ENCODE data around the gene WBP2. TPM values are rescaled to one million over a fixed set of nuclear protein-coding genes. Genes with fewer than 3 reads are reported as not detected.
A peak's percentile ranks its signal among the peaks of the same experiment; 100 is the strongest.

The WBP2 gene
- total and polyA plus RNA-seq, 9 of the 15 experiments (the other 6 are each of a cell fraction or from before 2014, with no cell fraction given) = 2.2 to 74.3 (median 20.0) TPM

DNA sequence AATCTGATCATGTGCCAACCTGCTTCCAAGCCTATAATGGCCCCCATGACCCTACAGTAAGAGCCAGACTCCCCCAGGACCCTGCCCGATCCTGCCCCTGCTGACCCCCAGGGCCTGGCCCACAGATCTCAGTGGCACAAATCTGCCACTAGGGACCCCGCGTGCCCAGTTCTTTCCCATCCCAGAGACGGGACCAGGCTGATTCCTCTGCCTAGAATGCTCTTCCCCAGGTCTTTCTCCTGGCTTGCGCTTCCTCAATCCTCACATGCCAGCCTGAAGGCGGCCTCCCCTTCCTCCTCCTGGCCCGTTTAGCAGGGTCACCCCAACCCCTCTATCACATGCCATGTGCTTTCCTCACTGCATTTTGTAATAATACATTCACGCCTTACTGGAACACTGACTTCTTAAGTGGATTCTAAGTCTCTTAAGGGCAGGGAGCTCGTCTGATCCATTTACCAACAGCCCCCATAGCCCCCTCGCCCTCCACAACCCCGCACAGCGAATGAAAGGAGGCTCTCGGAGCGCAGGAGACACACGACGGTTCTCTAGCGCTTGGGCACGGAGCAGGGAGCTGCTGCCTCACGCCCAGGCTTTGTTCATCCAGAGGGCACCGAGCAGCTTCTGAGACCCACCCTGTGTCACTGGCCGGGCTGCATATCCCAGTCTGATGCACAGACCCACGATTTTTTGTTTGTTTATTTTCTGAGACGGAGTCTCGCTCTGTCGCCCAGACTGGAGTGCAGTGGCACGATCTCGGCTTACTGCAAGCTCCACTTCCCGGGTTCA is 40.4 kb upstream of the WBP2 start (continued):
- TF ChIP-seq, protein P1, sequence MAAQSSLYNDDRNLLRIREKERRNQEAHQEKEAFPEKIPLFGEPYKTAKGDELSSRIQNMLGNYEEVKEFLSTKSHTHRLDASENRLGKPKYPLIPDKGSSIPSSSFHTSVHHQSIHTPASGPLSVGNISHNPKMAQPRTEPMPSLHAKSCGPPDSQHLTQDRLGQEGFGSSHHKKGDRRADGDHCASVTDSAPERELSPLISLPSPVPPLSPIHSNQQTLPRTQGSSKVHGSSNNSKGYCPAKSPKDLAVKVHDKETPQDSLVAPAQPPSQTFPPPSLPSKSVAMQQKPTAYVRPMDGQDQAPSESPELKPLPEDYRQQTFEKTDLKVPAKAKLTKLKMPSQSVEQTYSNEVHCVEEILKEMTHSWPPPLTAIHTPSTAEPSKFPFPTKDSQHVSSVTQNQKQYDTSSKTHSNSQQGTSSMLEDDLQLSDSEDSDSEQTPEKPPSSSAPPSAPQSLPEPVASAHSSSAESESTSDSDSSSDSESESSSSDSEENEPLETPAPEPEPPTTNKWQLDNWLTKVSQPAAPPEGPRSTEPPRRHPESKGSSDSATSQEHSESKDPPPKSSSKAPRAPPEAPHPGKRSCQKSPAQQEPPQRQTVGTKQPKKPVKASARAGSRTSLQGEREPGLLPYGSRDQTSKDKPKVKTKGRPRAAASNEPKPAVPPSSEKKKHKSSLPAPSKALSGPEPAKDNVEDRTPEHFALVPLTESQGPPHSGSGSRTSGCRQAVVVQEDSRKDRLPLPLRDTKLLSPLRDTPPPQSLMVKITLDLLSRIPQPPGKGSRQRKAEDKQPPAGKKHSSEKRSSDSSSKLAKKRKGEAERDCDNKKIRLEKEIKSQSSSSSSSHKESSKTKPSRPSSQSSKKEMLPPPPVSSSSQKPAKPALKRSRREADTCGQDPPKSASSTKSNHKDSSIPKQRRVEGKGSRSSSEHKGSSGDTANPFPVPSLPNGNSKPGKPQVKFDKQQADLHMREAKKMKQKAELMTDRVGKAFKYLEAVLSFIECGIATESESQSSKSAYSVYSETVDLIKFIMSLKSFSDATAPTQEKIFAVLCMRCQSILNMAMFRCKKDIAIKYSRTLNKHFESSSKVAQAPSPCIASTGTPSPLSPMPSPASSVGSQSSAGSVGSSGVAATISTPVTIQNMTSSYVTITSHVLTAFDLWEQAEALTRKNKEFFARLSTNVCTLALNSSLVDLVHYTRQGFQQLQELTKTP (IDR thresholded peaks at IDR 0.05; ENCODE audit: low read depth in 1 of 2, partially characterized antibody in 2 of 2) = no peak
- TF ChIP-seq, protein P2, sequence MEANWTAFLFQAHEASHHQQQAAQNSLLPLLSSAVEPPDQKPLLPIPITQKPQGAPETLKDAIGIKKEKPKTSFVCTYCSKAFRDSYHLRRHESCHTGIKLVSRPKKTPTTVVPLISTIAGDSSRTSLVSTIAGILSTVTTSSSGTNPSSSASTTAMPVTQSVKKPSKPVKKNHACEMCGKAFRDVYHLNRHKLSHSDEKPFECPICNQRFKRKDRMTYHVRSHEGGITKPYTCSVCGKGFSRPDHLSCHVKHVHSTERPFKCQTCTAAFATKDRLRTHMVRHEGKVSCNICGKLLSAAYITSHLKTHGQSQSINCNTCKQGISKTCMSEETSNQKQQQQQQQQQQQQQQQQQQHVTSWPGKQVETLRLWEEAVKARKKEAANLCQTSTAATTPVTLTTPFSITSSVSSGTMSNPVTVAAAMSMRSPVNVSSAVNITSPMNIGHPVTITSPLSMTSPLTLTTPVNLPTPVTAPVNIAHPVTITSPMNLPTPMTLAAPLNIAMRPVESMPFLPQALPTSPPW (CRISPR knock-in tag; IDR thresholded peaks at IDR 0.05) = no peak
- TF ChIP-seq TEAD4 (IDR thresholded peaks at IDR 0.05; ENCODE audit: low read length) (no peak), TEAD4 (CRISPR knock-in tag; IDR thresholded peaks at IDR 0.05; ENCODE audit: borderline replicate concordance) (no peak), ZBTB7A (IDR thresholded peaks at IDR 0.05; ENCODE audit: borderline replicate concordance, control insufficient read depth, low read depth, low read length) (peak; percentile 36; the same call in 1 of the 2 replicates), SNIP1 (IDR thresholded peaks at IDR 0.05; ENCODE audit: low read depth) (no peak), ELF2 (CRISPR knock-in tag; IDR thresholded peaks at IDR 0.05) (no peak; the same call in 1 of the 2 replicates)
- TF ChIP-seq, protein P3, sequence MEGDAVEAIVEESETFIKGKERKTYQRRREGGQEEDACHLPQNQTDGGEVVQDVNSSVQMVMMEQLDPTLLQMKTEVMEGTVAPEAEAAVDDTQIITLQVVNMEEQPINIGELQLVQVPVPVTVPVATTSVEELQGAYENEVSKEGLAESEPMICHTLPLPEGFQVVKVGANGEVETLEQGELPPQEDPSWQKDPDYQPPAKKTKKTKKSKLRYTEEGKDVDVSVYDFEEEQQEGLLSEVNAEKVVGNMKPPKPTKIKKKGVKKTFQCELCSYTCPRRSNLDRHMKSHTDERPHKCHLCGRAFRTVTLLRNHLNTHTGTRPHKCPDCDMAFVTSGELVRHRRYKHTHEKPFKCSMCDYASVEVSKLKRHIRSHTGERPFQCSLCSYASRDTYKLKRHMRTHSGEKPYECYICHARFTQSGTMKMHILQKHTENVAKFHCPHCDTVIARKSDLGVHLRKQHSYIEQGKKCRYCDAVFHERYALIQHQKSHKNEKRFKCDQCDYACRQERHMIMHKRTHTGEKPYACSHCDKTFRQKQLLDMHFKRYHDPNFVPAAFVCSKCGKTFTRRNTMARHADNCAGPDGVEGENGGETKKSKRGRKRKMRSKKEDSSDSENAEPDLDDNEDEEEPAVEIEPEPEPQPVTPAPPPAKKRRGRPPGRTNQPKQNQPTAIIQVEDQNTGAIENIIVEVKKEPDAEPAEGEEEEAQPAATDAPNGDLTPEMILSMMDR (IDR thresholded peaks at IDR 0.05 in 2 of 3, conservative IDR thresholded peaks at IDR 0.05 in 1 of 3; ENCODE audit: insufficient read depth in 2 of 3, low read depth in 1 of 3, low read length in 3 of 3) = peak in 2 of 3 experiments; percentile 26 to 50; a peak in 5 of 6 replicates
- TF ChIP-seq, protein P4, sequence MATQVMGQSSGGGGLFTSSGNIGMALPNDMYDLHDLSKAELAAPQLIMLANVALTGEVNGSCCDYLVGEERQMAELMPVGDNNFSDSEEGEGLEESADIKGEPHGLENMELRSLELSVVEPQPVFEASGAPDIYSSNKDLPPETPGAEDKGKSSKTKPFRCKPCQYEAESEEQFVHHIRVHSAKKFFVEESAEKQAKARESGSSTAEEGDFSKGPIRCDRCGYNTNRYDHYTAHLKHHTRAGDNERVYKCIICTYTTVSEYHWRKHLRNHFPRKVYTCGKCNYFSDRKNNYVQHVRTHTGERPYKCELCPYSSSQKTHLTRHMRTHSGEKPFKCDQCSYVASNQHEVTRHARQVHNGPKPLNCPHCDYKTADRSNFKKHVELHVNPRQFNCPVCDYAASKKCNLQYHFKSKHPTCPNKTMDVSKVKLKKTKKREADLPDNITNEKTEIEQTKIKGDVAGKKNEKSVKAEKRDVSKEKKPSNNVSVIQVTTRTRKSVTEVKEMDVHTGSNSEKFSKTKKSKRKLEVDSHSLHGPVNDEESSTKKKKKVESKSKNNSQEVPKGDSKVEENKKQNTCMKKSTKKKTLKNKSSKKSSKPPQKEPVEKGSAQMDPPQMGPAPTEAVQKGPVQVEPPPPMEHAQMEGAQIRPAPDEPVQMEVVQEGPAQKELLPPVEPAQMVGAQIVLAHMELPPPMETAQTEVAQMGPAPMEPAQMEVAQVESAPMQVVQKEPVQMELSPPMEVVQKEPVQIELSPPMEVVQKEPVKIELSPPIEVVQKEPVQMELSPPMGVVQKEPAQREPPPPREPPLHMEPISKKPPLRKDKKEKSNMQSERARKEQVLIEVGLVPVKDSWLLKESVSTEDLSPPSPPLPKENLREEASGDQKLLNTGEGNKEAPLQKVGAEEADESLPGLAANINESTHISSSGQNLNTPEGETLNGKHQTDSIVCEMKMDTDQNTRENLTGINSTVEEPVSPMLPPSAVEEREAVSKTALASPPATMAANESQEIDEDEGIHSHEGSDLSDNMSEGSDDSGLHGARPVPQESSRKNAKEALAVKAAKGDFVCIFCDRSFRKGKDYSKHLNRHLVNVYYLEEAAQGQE (IDR thresholded peaks at IDR 0.05; ENCODE audit: borderline replicate concordance) = no peak
- TF ChIP-seq, protein P4 (CRISPR knock-in tag; IDR thresholded peaks at IDR 0.05; ENCODE audit: low read depth) = no peak

Measured in K562 (cell line).